Measurements from ENCODE around the gene TJAP1.

TJAP1 gene

GRCh38 chr6:43509142-43509983, 32.0 kb downstream of the TJAP1 start:
- Histone ChIP-seq H3K4me1 (ENCODE audit: control insufficient read depth in 1 of 2, insufficient read depth in 2 of 2, low read length in 2 of 2) (peaks cover 29 to 33% of the 10 kb centered on the region in 2 donors), H3K27ac (ENCODE audit: low read depth, low read length) (peak overlapping the region; percentile 64), H3K9me3 (ENCODE audit: control insufficient read depth in 1 of 2, low read length in 2 of 2) (no peaks in the 10 kb centered on the region), H3K27me3 (ENCODE audit: control insufficient read depth in 1 of 2, insufficient read depth in 2 of 2, low read length in 2 of 2) (peaks cover 0 to 15% of the 10 kb centered on the region in 2 donors), H3K4me3 (ENCODE audit: low read depth in 1 of 2, low read length in 2 of 2) (peak overlapping the region; percentile 47 to 75), H3K36me3 (ENCODE audit: control insufficient read depth in 1 of 2, insufficient read depth in 2 of 2, low read length in 2 of 2) (peaks cover 27 to 46% of the 10 kb centered on the region in 2 donors), H3K9ac (ENCODE audit: low read depth in 1 of 2, low read length in 2 of 2) (peak overlapping the region; percentile 1 to 40)

- Histone ChIP-seq H3K4me3 (ENCODE audit: low read depth in 1 of 2, low read length in 2 of 2) (peak within 1 kb of the TSS; percentile 47 to 75), H3K27ac (ENCODE audit: low read depth, low read length) (peak within 1 kb of the TSS; percentile 64), H3K36me3 (ENCODE audit: control insufficient read depth in 1 of 2, insufficient read depth in 2 of 2, low read length in 2 of 2) (peaks cover 31 to 47% of the 10 kb centered on the region in 2 donors), H3K9me3 (ENCODE audit: control insufficient read depth in 1 of 2, low read length in 2 of 2) (no peaks in the 10 kb centered on the region), H3K4me1 (ENCODE audit: control insufficient read depth in 1 of 2, insufficient read depth in 2 of 2, low read length in 2 of 2) (peaks cover 34% of the 10 kb centered on the region in 2 donors), H3K27me3 (ENCODE audit: control insufficient read depth in 1 of 2, insufficient read depth in 2 of 2, low read length in 2 of 2) (peaks cover 0 to 15% of the 10 kb centered on the region in 2 donors), H3K9ac (ENCODE audit: low read depth in 1 of 2, low read length in 2 of 2) (peak within 1 kb of the TSS; percentile 58 to 63)
These were observed 32.8 kb downstream of the TJAP1 start, which contains the start of gene LRRC73 for GRCh38 chr6:43509984-43510826. LRRC73 (minus strand) TSS chr6:43510346; CDS start chr6:43509785, 561 bp downstream.

DNA sequence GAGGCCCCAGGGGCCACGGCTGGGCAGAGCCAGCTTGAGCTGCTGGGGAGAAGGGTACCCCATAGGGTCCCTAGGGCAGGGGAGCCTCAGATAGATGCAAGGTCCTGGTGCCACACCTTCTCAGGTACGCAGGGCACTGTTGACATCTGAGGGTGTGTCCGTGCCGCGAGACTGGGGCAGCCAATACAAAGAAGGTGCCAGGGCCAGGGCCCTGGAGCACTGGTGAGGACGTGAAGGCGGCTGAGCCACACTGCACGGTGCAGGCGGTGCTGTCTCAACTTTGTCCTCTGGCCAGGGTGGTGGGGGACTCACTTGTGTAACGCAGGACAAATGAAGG, 33.4 kb downstream of the TJAP1 start:
- H3K4me3 ChIP-seq (ENCODE audit: low read depth in 1 of 2, low read length in 2 of 2) = peak overlapping the region; percentile 42 to 75
- peaks cover 0 to 15% of the 10 kb centered on the region in 2 donors for H3K27me3 ChIP-seq (ENCODE audit: control insufficient read depth in 1 of 2, insufficient read depth in 2 of 2, low read length in 2 of 2)
- H3K9ac ChIP-seq (ENCODE audit: low read depth in 1 of 2, low read length in 2 of 2) = peak overlapping the region; percentile 58 to 63
- no peaks in the 10 kb centered on the region for H3K9me3 ChIP-seq (ENCODE audit: control insufficient read depth in 1 of 2, low read length in 2 of 2)
- H3K36me3 ChIP-seq (ENCODE audit: control insufficient read depth in 1 of 2, insufficient read depth in 2 of 2, low read length in 2 of 2) = peaks cover 31 to 46% of the 10 kb centered on the region in 2 donors
- peaks cover 40% of the 10 kb centered on the region in 2 donors for H3K4me1 ChIP-seq (ENCODE audit: control insufficient read depth in 1 of 2, insufficient read depth in 2 of 2, low read length in 2 of 2)
- H3K27ac ChIP-seq (ENCODE audit: low read depth, low read length) = peak overlapping the region; percentile 64

GRCh38 chr6:43511824-43512415, 34.5 kb downstream of the TJAP1 start:
- Histone ChIP-seq H3K9ac (ENCODE audit: low read depth in 1 of 2, low read length in 2 of 2) (peak overlapping the region in 1 of 2 donors; percentile 19), H3K27me3 (ENCODE audit: control insufficient read depth in 1 of 2, insufficient read depth in 2 of 2, low read length in 2 of 2) (peaks cover 0 to 15% of the 10 kb centered on the region in 2 donors), H3K27ac (ENCODE audit: low read depth, low read length) (no peak overlapping the region), H3K4me1 (ENCODE audit: control insufficient read depth in 1 of 2, insufficient read depth in 2 of 2, low read length in 2 of 2) (peaks cover 42 to 44% of the 10 kb centered on the region in 2 donors), H3K4me3 (ENCODE audit: low read depth in 1 of 2, low read length in 2 of 2) (no peak overlapping the region), H3K36me3 (ENCODE audit: control insufficient read depth in 1 of 2, insufficient read depth in 2 of 2, low read length in 2 of 2) (peaks cover 31 to 43% of the 10 kb centered on the region in 2 donors), H3K9me3 (ENCODE audit: control insufficient read depth in 1 of 2, low read length in 2 of 2) (no peaks in the 10 kb centered on the region)

DNA sequence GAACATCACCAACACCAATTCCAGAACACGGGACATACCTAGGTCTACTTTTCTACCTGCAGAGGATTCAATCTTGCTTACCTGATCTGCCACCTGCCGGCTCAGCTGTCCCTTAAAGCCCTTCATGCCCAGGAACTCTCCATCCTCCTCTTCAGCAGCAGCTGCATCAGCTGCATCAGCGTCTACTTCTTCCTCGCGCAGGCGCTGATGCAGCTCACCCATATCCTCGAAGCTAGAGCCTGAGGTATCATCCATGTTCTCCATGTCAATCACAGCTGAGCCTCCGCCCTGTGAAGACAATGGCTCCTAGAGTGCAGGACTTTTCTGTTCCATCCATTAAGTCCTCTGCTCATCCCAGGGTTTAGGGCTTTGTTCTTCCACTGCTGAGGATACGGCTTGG, 38.4 kb downstream of the TJAP1 start:
- Histone ChIP-seq H3K27ac (ENCODE audit: low read depth, low read length) (no peak overlapping the region), H3K9ac (ENCODE audit: low read depth in 1 of 2, low read length in 2 of 2) (peak overlapping the region; percentile 78 to 95), H3K4me3 (ENCODE audit: low read depth in 1 of 2, low read length in 2 of 2) (peak overlapping the region; percentile 83 to 96), H3K27me3 (ENCODE audit: control insufficient read depth in 1 of 2, insufficient read depth in 2 of 2, low read length in 2 of 2) (no peaks in the 10 kb centered on the region), H3K36me3 (ENCODE audit: control insufficient read depth in 1 of 2, insufficient read depth in 2 of 2, low read length in 2 of 2) (peaks cover 40 to 61% of the 10 kb centered on the region in 2 donors), H3K9me3 (ENCODE audit: control insufficient read depth in 1 of 2, low read length in 2 of 2) (no peaks in the 10 kb centered on the region), H3K4me1 (ENCODE audit: control insufficient read depth in 1 of 2, insufficient read depth in 2 of 2, low read length in 2 of 2) (peaks cover 33 to 36% of the 10 kb centered on the region in 2 donors)

DNA sequence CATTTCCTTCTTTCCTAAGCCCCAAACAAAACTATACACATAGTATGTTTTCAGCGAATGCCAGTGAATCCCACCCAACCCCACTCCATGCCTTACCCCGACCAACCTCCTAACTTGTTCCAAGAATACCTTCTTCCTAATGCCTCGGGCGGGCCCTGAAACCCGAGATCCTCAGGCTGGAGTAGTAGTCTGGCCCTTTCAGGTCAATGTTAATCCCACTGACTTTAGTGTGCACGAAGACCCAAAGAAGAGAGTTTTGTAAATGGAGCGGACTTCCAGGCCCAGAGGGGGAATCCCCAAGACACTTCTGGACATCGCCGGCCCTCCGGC, 39.0 kb downstream of the TJAP1 start:
- H3K9me3 ChIP-seq (ENCODE audit: control insufficient read depth in 1 of 2, low read length in 2 of 2) = no peaks in the 10 kb centered on the region
- peaks cover 41 to 61% of the 10 kb centered on the region in 2 donors for H3K36me3 ChIP-seq (ENCODE audit: control insufficient read depth in 1 of 2, insufficient read depth in 2 of 2, low read length in 2 of 2)
- H3K27ac ChIP-seq (ENCODE audit: low read depth, low read length) = peak overlapping the region; percentile 79
- peak overlapping the region; percentile 78 to 95 for H3K9ac ChIP-seq (ENCODE audit: low read depth in 1 of 2, low read length in 2 of 2)
- H3K4me1 ChIP-seq (ENCODE audit: control insufficient read depth in 1 of 2, insufficient read depth in 2 of 2, low read length in 2 of 2) = peaks cover 28 to 30% of the 10 kb centered on the region in 2 donors
- H3K27me3 ChIP-seq (ENCODE audit: control insufficient read depth in 1 of 2, insufficient read depth in 2 of 2, low read length in 2 of 2) = no peaks in the 10 kb centered on the region
- H3K4me3 ChIP-seq (ENCODE audit: low read depth in 1 of 2, low read length in 2 of 2) = peak overlapping the region; percentile 83 to 96

GRCh38 chr6:43516697-43517504, 39.5 kb downstream of the TJAP1 start, which contains the start of the genes POLR1C and YIPF3:
POLR1C (plus strand) TSS chr6:43517089; CDS start chr6:43517110, 21 bp downstream.
YIPF3 (minus strand) TSS chr6:43516926; CDS start chr6:43516807, 119 bp downstream.
- Histone ChIP-seq H3K36me3 (ENCODE audit: control insufficient read depth in 1 of 2, insufficient read depth in 2 of 2, low read length in 2 of 2) (peaks cover 35 to 61% of the 10 kb centered on the region in 2 donors), H3K4me1 (ENCODE audit: control insufficient read depth in 1 of 2, insufficient read depth in 2 of 2, low read length in 2 of 2) (peaks cover 25% of the 10 kb centered on the region in 2 donors)

DNA sequence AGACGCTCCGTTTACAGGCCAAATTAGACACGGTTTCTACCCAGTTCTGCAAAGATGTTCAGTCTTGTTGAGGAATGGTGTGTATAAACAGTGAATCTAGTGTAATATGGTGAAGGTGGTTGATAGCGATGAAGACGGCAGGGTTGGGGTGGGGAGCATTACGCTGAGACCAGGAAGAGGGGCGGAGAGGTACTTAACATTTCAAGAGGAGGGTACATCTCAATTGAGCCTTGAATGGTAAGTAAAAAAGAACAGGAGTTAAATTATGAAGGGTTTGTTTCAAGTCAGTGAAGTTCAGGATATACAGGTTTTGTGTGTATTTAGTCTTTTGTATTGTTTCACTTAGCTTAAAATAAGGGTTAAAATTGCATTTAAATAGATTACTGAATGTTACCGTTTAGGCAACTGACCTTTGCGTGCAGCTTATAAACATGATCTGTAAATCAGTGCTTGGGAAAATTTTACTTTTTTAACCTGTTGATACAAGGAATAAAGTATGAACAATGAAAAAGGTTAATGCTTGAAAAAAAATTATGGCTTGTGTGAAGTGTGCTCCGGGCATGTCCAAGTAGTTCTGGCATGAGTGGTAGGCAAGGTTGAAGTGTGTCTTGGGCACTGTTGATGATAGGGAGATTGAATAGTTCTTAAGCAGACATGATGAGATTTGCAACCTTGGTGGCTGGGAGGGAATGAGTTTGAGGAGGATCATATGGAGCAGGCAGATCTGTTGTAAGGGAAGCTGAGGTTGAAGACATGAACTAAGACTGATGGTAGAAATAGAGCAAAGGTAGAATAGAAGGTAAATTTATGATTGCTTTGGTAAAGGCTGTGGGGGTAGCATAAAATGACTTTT, 40.4 kb downstream of the TJAP1 start:
- Histone ChIP-seq H3K4me1 (ENCODE audit: control insufficient read depth in 1 of 2, insufficient read depth in 2 of 2, low read length in 2 of 2) (peaks cover 25% of the 10 kb centered on the region in 2 donors), H3K9me3 (ENCODE audit: control insufficient read depth in 1 of 2, low read length in 2 of 2) (no peaks in the 10 kb centered on the region), H3K4me3 (ENCODE audit: low read depth in 1 of 2, low read length in 2 of 2) (peak overlapping the region; percentile 83 to 96), H3K9ac (ENCODE audit: low read depth in 1 of 2, low read length in 2 of 2) (peak overlapping the region; percentile 79 to 95), H3K36me3 (ENCODE audit: control insufficient read depth in 1 of 2, insufficient read depth in 2 of 2, low read length in 2 of 2) (peaks cover 32 to 61% of the 10 kb centered on the region in 2 donors), H3K27me3 (ENCODE audit: control insufficient read depth in 1 of 2, insufficient read depth in 2 of 2, low read length in 2 of 2) (no peaks in the 10 kb centered on the region), H3K27ac (ENCODE audit: low read depth, low read length) (no peak overlapping the region)

More at GRCh38 chr6:43516697-43517504, 39.5 kb downstream of the TJAP1 start, which contains the start of the genes POLR1C and YIPF3:
- Histone ChIP-seq H3K9me3 (ENCODE audit: control insufficient read depth in 1 of 2, low read length in 2 of 2) (no peaks in the 10 kb centered on the region), H3K9ac (ENCODE audit: low read depth in 1 of 2, low read length in 2 of 2) (peak within 1 kb of the TSS; percentile 79 to 95), H3K27me3 (ENCODE audit: control insufficient read depth in 1 of 2, insufficient read depth in 2 of 2, low read length in 2 of 2) (no peaks in the 10 kb centered on the region), H3K27ac (ENCODE audit: low read depth, low read length) (peak within 1 kb of the TSS; percentile 79), H3K4me3 (ENCODE audit: low read depth in 1 of 2, low read length in 2 of 2) (peak within 1 kb of the TSS; percentile 83 to 96)
